CD14-positive monocyte (primary cell): Measurements from ENCODE around the gene SLC20A1. TPM values are rescaled to one million over a fixed set of nuclear protein-coding genes. Genes with fewer than 3 reads are reported as not detected.

Experiments used
- DNase-seq, 3 donors: peaks; one replicate each; pipeline ENCODE4 v3.0.0-alpha.2; 2011 to 2022
- H2AFZ ChIP-seq: 2 replicates; pipeline ENCODE4 v1.6.0; 2012; ENCODE audit warnings: mild to moderate bottlenecking, low read depth, low read length, inconsistent platforms; ENCODE audit not compliant: insufficient read depth, poor library complexity, severe bottlenecking
- H3K27ac ChIP-seq, 2 donors: 1 replicate in 1 of 2; 2 replicates in 1 of 2; pipeline ENCODE4 v1.5.1; 2012 to 2013; ENCODE audit warnings: low read length in 2 of 2, control low read depth in 1 of 2, inconsistent platforms in 1 of 2, low read depth in 1 of 2, mild to moderate bottlenecking in 1 of 2
- H3K27me3 ChIP-seq, 2 donors: one replicate each; pipeline versions ENCODE4 v1.6.0 to v1.6.1; 2011 to 2013; ENCODE audit warnings: low read length in 2 of 2; ENCODE audit not compliant: control insufficient read depth in 2 of 2, insufficient read depth in 2 of 2
- H3K36me3 ChIP-seq, 2 donors: replicated peaks in 1 of 2; 1 replicate in 1 of 2; 2 replicates in 1 of 2; pipeline versions ENCODE4 v1.5.1 to v1.6.1; 2012 to 2013; ENCODE audit warnings: low read length in 2 of 2, control low read depth in 1 of 2, inconsistent platforms in 1 of 2, mild to moderate bottlenecking in 1 of 2; ENCODE audit not compliant: insufficient read depth in 2 of 2, control insufficient read depth in 1 of 2
- H3K4me1 ChIP-seq, 2 donors: 1 replicate in 1 of 2; 2 replicates in 1 of 2; pipeline versions ENCODE4 v1.5.1 to v1.6.1; 2012 to 2013; ENCODE audit warnings: low read length in 2 of 2, control low read depth in 1 of 2, inconsistent platforms in 1 of 2, mild to moderate bottlenecking in 1 of 2, moderate library complexity in 1 of 2; ENCODE audit not compliant: insufficient read depth in 2 of 2, control insufficient read depth in 1 of 2
- H3K4me2 ChIP-seq: replicated peaks from 2 replicates; pipeline ENCODE3; 2012; ENCODE audit warnings: low read length, moderate library complexity, mild to moderate bottlenecking; ENCODE audit not compliant: poor library complexity, severe bottlenecking; ENCODE audit errors: extremely low read depth
- H3K4me3 ChIP-seq, 3 experiments: fragments of 200-600 bp in 1 of 3; sonication (generic) in 1 of 3; replicated peaks in 1 of 3; 1 replicate in 2 of 3; 2 replicates in 1 of 3; pipeline ENCODE4 v1.5.1; 2011 to 2013; ENCODE audit warnings: low read length in 3 of 3, mild to moderate bottlenecking in 3 of 3, control low read depth in 2 of 3, low read depth in 2 of 3, inconsistent platforms in 1 of 3, moderate library complexity in 1 of 3
- H3K79me2 ChIP-seq: 2 replicates; pipeline ENCODE4 v1.6.0; 2012; ENCODE audit warnings: mild to moderate bottlenecking, control low read depth, inconsistent platforms, low read length, moderate library complexity; ENCODE audit not compliant: insufficient read depth
- H3K9ac ChIP-seq: 2 replicates; pipeline ENCODE4 v1.6.0; 2017; ENCODE audit warnings: low read length, mild to moderate bottlenecking; ENCODE audit not compliant: insufficient read depth, poor library complexity, severe bottlenecking
- H3K9me3 ChIP-seq, 2 donors: replicated peaks in 1 of 2; 1 replicate in 1 of 2; 2 replicates in 1 of 2; pipeline versions ENCODE4 v1.5.1 to v1.6.1; 2012 to 2013; ENCODE audit warnings: low read length in 2 of 2, control low read depth in 1 of 2; ENCODE audit not compliant: control insufficient read depth in 1 of 2, insufficient read depth in 1 of 2
- H4K20me1 ChIP-seq: 2 replicates; pipeline ENCODE4 v1.6.0; 2012; ENCODE audit warnings: mild to moderate bottlenecking, low read length, control low read depth, moderate library complexity; ENCODE audit not compliant: insufficient read depth
- H3K27ac Mint-ChIP-seq, 7 donors: one replicate each; pipeline ENCODE4 v1.8.0; 2020; ENCODE audit warnings: mild to moderate bottlenecking in 7 of 7, mixed read lengths in 7 of 7, moderate library complexity in 6 of 7, inconsistent platforms in 2 of 7
- H3K27me3 Mint-ChIP-seq, 3 donors: one replicate each; pipeline ENCODE4 v1.8.0; 2021 to 2022; ENCODE audit warnings: low read depth in 3 of 3, mild to moderate bottlenecking in 3 of 3, mixed read lengths in 3 of 3, moderate library complexity in 3 of 3, inconsistent platforms in 1 of 3
- H3K36me3 Mint-ChIP-seq, 2 donors: one replicate each; pipeline ENCODE4 v1.8.0; 2020; ENCODE audit warnings: mixed read lengths in 2 of 2, inconsistent platforms in 1 of 2, mild to moderate bottlenecking in 1 of 2
- H3K4me1 Mint-ChIP-seq: one replicate; pipeline ENCODE4 v1.8.0; 2020; ENCODE audit warnings: mild to moderate bottlenecking, mixed read lengths
- H3K4me3 Mint-ChIP-seq, 2 donors: one replicate each; pipeline ENCODE4 v1.8.0; 2020; ENCODE audit warnings: mild to moderate bottlenecking in 2 of 2, mixed read lengths in 2 of 2, moderate library complexity in 1 of 2
- H3K9me3 Mint-ChIP-seq, 7 donors: one replicate each; pipeline ENCODE4 v1.8.0; 2020 to 2022; ENCODE audit warnings: mixed read lengths in 7 of 7, mild to moderate bottlenecking in 6 of 7, moderate library complexity in 6 of 7, inconsistent platforms in 2 of 7
- CTCF ChIP-seq: fragments of 200-600 bp; IDR thresholded peaks from one replicate; pipeline ENCODE4 v1.8.0; 2022; ENCODE audit warnings: antibody characterized with exemption, mild to moderate bottlenecking
- WGBS: methylation state at CpG from one replicate; pipeline ENCODE4 v1.1.5; 2013; ENCODE audit warnings: missing lambda C conversion rate; ENCODE audit not compliant: insufficient coverage; 5-methylcytosine and 5-hydroxymethylcytosine counted together
- intact Hi-C, 2 donors: fragments of 100-400 bp; cut with micrococcal nuclease; formaldehyde crosslinking; loops; one replicate each; pipeline versions ENCODE4 v1.15.0 to v1.15.1; 2023
- polyA plus RNA-seq, 3 donors: library from polyadenylated mRNA; depleted of rRNA in 1 of 3; unstranded in 2 of 3; stranded (reverse) in 1 of 3; fragments of 300-500 nt in 2 of 3; fragments of >200 nt in 1 of 3; fragmentation: Illumina TruSeq in 2 of 3; gene quantifications; 1 replicate in 2 of 3; 2 replicates in 1 of 3; pipeline ENCODE4 v1.2.3, GENCODE V29; 2012 to 2021

Gene SLC20A1
- polyA plus RNA-seq, 3 donors: 16.1 to 112 (median 36.3) TPM

GRCh38 chr2:112660138-112660537, 14.4 kb downstream of the SLC20A1 start:
- Histone ChIP-seq H3K4me1 (peaks cover 0 to 7% of the 10 kb centered on the region in 2 donors), H3K4me2 (no peak overlapping the region), H3K27ac (peak overlapping the region in 1 of 2 donors; percentile 55), H3K9me3 (no peaks in the 10 kb centered on the region), H2AFZ (no peak overlapping the region), H3K4me3 (no peak overlapping the region), H3K9ac (no peak overlapping the region), H3K36me3 (peaks cover 85 to 100% of the 10 kb centered on the region in 2 donors), H3K79me2 (peaks cover 24% of the 10 kb centered on the region), H4K20me1 (peaks cover 91% of the 10 kb centered on the region), H3K27me3 (no peaks in the 10 kb centered on the region)
- Mint-ChIP-seq H3K4me3 (no peak overlapping the region), H3K4me1 (peaks cover 27% of the 10 kb centered on the region), H3K9me3 (no peaks in the 10 kb centered on the region), H3K36me3 (peaks cover 86 to 97% of the 10 kb centered on the region in 2 donors), H3K27ac (peak overlapping the region in 5 of 7 donors; percentile 19 to 81 (median 36)), H3K27me3 (no peaks in the 10 kb centered on the region)
- DNase-seq: no peak
- TF ChIP-seq CTCF: no peak
- intact Hi-C loops: no loop called here

GRCh38 chr2:112661656-112662305, 16.0 kb downstream of the SLC20A1 start:
- Histone ChIP-seq H3K4me3 (no peak overlapping the region), H3K9me3 (no peaks in the 10 kb centered on the region), H2AFZ (no peak overlapping the region), H3K79me2 (peaks cover 17% of the 10 kb centered on the region), H3K9ac (no peak overlapping the region), H3K27me3 (no peaks in the 10 kb centered on the region), H3K36me3 (peaks cover 78 to 91% of the 10 kb centered on the region in 2 donors), H4K20me1 (peaks cover 80% of the 10 kb centered on the region), H3K4me1 (peaks cover 0 to 7% of the 10 kb centered on the region in 2 donors), H3K4me2 (no peak overlapping the region), H3K27ac (no peak overlapping the region)
- DNase-seq: no peak
- peak overlapping the region in 2 of 7 donors; percentile 10 to 20 for H3K27ac Mint-ChIP-seq
- peaks cover 82 to 90% of the 10 kb centered on the region in 2 donors for H3K36me3 Mint-ChIP-seq
- H3K9me3 Mint-ChIP-seq: no peaks in the 10 kb centered on the region
- intact Hi-C loops: no loop called here
- H3K27me3 Mint-ChIP-seq: no peaks in the 10 kb centered on the region
- 100% methylated on average over 4 of the region's 8 CpGs for WGBS
- TF ChIP-seq CTCF: no peak
- H3K4me1 Mint-ChIP-seq: peaks cover 35% of the 10 kb centered on the region
- no peak overlapping the region for H3K4me3 Mint-ChIP-seq
